CD4-positive, alpha-beta T cell treated with Interleukin-1 beta for 1 hour (primary cell): ENCODE results near the gene NRP1.
A peak's percentile ranks its signal among the peaks of the same experiment; 100 is the strongest.

Experiments used
- DNase-seq, 2 donors: peaks; one replicate each; pipeline ENCODE4 v3.0.0-alpha.2; 2020 to 2022

The NRP1 gene

DNA sequence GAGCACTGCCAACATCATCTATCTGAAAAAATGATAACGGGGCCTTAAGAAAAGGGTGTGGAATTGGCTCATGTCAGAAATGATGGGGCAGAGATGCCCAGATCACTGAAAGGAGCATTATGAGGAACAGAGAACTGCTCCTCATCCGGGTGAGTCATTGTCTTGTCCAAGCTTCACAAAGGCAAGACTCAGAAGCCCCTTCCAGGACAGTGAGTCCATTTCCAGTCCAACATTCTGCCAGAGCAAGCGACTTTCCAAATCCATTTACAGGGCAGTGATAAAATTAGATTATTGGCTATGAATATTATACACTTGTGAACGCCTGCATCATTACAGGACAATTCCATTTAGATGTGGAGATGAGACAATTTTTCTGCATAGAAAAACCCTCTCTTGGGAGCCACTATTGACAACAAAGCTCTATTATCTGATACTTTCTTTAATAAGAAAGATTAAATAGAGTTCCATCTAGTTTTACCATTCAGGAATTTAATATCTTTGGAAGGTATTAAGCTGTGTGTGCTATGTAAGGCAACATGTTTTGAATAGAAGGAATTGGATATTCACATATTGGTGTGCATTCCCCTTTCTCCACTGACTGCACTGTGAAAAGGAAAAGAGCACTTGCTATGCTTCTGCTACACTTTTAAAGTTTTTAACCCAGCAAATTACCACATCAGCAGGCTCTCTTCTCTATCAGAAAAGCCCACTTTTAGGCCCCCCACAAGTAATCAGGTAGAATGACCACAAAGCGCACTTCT is 159.6 kb downstream of the NRP1 start:
- no peak for DNase-seq

DNA sequence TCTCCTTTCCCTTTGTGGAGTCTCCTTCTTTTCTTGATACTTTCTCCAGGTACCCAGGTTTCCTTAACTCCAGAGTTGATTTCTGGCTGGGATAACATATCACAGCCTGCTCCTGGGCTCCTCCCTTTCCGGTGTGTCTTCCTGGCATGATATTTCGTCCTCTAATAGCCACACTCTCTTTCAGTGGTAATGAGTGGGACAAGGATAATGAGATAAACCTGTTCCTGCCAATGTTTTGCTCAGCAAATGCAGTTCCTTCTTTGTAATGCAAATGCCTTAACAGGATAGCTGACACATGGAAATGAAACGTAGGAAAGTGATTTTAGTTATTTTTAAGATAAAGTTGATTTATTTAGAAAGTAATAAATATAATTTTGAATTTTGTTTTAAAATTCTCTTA is 168.6 kb downstream of the NRP1 start:
- no peak for DNase-seq

GRCh38 chr10:33164060-33164709 is 170.3 kb downstream of the NRP1 start:
- no peak for DNase-seq

DNA sequence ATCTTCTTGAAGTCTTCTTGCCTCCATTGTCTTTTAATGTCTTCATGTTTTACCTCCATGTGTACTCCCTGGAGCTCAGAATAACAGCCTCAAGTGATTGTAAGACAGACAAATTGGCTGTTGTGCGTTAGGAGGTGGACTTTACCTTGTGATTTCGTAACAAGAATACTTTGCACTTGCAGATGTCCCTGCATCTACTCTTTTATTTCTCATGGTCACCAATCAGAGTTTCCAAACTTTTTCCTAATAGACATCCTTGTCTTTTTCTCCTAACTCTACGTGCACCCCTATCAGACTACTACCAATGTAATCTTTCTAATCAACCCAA is 172.3 kb downstream of the NRP1 start:
- no peak for DNase-seq

- no peak for DNase-seq
Observed at GRCh38 chr10:33161550-33162247, 172.8 kb downstream of the NRP1 start.

- no peak for DNase-seq
Observed at GRCh38 chr10:33160151-33160550, 174.3 kb downstream of the NRP1 start.

- DNase-seq, result no peak
Observed at GRCh38 chr10:33157103-33157502, 177.4 kb downstream of the NRP1 start.

DNA sequence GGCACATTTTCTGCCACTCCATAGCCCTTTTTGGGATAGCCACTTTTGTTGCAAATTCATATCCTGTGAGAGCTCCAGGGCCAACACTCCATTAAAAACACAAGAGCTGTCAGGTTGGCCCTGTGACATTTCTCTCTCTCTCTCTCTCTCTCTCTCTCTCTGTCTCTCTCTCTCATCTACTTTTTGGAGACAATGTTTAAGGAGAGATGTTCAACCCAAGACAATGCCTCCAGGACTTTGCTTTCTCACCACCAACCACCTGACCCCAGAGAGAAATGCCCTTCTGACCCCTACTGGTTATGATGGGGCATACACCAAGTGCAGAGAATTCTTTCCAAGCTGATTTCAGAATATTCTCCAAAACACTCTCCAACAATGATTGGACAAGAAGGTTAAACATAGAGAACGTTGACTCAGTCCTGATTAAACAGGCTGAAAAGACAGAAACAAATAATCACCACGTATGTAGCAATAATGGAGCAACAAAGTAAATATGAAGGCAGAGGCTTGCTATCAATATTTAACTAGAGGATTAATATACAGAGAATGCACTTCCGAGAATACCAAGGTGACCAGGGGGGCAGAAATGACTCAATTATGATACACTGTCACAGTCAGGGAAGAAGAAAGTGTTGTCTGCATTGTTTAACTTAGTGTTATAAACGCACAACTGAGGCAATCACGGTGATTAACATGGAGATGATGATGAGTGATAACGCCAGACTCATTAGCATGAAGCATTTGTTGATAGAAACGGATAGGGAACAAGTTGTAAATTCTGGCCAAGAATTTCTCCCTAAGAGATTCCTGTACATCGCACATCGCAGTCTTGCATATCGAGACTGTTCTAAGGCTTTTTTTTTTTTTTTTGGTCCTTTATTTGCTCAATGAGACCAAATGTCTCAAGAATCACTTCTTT is 178.5 kb downstream of the NRP1 start:
- peak; percentile 42 to 76 for DNase-seq

GRCh38 chr10:33154590-33154989 is 179.9 kb downstream of the NRP1 start:
- DNase-seq, result no peak

- no peak for DNase-seq
Observed at GRCh38 chr10:33153968-33154327, 180.5 kb downstream of the NRP1 start.

DNA sequence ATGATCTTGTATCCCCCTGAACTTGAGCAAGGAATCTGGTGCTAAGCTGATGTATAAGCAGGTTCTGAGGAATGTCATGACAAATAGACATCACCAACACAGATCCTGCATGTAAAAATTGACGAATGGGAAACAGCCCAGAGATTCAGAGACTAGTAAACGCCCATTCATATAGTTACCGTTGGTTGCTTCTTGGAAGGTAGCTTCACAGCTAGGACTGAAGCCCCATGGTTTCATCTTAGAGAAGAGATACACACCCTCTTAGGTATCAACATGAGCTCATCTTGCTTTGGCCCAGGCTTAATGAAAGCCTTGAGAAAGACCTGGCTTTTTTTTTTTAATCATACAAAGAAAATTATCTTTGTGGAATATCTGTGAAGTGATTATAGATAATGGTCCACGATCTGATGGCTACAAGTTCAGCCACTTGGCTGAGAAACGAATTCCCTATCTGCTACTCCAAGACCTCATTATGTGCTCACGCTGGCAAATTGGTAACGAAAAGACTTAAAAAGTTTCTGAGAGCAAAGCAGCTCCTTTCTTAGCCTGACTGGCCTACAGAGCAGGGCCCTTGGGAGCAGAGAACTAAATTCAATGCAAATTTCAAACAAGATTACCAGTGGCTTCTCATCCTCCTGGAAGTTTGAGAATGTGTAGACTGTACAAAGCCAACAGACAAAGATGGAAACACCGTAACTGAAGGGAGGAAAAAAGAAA is 181.1 kb downstream of the NRP1 start:
- DNase-seq, result no peak

- DNase-seq, result no peak
Observed at GRCh38 chr10:33152750-33153149, 181.7 kb downstream of the NRP1 start.

- no peak for DNase-seq
Observed at GRCh38 chr10:33152146-33152545, 182.3 kb downstream of the NRP1 start.

DNA sequence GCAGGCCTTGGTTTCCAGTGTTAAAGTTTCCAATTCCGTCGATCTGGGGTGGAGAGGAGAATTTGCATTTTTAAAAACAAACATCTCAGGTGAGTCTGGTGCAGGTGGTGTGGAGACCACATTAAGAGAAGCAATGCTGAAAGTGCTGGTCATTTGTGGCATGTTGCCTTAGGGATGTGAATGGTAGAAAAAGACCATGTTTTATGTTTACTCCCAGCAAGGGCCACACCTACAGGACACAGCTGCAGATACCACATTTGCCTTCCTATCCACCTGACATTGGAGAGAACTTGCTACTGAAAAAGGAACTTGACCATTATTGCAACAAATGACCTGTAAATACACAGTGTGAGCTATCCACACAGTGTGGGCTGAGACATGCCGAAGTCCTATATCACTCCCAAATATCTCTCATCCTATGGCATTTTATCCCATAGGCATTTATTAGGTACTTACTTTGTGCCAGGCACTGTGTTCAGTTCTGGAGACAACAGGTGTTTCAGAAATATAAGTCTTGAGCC is 183.1 kb downstream of the NRP1 start:
- DNase-seq, result no peak

- peak in 1 of 2 donors; percentile 69 for DNase-seq
Observed at GRCh38 chr10:33150889-33151288, 183.6 kb downstream of the NRP1 start.

DNA sequence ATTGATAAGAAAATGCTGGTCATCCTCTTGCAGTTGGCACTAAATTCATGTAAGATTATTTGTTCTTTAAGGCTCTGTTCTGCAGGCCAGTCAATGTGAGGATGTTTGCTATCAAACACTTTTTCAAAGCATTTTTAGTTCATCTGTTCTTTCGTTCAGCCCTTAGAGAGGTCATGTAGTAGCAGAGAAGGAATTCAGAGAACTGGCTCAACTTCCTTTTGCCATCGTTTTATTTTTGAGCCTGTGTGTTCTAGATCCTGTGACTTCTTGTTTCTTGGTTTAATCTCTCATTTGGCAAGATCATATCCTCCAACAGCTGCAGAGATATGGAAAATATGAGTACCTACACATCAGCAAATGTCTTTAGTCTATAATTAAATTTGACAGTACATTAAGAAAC is 184.3 kb downstream of the NRP1 start:
- no peak for DNase-seq

DNA sequence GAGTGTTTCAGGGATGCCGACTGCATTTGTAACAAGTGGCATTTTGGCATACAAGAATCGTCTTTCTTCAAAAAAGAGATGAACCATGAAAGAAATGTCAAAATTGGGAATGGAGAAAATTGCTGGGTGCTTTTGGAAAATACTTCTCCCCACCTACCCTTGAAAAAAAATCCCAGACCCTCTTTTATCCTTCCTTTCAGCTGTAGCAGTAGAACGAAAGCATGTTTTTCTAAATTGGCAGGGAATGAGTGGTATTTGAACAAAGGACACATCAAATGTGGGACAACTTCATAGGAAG is 187.5 kb downstream of the NRP1 start:
- DNase-seq, result no peak

- no peak for DNase-seq
Observed at GRCh38 chr10:33146189-33147012, 188.1 kb downstream of the NRP1 start.

GRCh38 chr10:33145451-33146188 is 188.8 kb downstream of the NRP1 start:
- no peak for DNase-seq

DNA sequence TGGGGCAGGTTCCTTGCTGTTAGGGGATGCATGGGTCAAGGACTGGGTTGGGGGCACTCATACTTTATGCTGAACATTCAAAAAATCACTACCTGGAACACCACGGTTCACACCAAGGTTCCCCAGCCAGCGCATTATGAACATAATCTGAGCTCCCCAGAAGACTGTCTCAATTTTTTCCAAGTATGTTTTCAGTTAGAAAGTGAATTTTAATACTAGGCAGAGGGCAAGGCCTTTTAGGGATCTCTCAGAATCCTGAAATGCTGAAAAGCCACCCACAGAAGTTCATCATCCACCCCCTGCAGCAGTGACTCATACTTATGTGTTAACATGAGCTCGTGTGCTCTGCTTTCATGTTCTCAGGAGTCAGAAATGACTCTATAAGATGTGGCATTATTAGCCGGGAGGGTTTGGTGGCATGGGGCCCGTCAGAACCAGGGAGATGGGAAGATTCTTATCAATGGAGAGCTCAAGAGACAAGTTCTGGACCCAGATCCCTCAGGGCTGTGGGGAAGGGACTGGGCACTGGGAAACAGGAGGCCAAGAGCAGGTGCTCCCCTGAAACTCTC is 191.2 kb downstream of the NRP1 start:
- peak in 1 of 2 donors; percentile 40 for DNase-seq
